Activated T-helper 1 cell treated with anti-CD3 and anti-CD28 coated beads, Interleukin-12 subunit alpha, Interleukin-12 subunit beta, Interleukin-2, Interleukin-4 antibody, amounts not matched to agents 30 ng/mL and 10 ng/mL and 1 ng/mL, durations not matched to agents 14 hours and 24 hours and 36 hours (primary cell): ENCODE measurements around the gene EDNRA. TPM values are rescaled to one million over a fixed set of nuclear protein-coding genes. Genes with fewer than 3 reads are reported as not detected.

Experiments used
- DNase-seq: peaks from one replicate; pipeline ENCODE4 v3.0.0; 2021; ENCODE audit warnings: low spot score
- H3K27ac Mint-ChIP-seq: one replicate; pipeline ENCODE4 v1.8.0; 2021; ENCODE audit warnings: mild to moderate bottlenecking, mixed read lengths
- H3K27me3 Mint-ChIP-seq: one replicate; pipeline ENCODE4 v1.8.0; 2022; ENCODE audit warnings: mild to moderate bottlenecking, moderate library complexity, mixed read lengths; ENCODE audit not compliant: insufficient read depth
- H3K36me3 Mint-ChIP-seq: one replicate; pipeline ENCODE4 v1.8.0; 2021; ENCODE audit warnings: low read depth, mixed read lengths
- H3K4me1 Mint-ChIP-seq: one replicate; pipeline ENCODE4 v1.8.0; 2021; ENCODE audit warnings: low read depth, mixed read lengths
- H3K4me3 Mint-ChIP-seq: one replicate; pipeline ENCODE4 v1.8.0; 2021; ENCODE audit warnings: mild to moderate bottlenecking, moderate library complexity, mixed read lengths
- H3K9me3 Mint-ChIP-seq: one replicate; pipeline ENCODE4 v1.8.0; 2021; ENCODE audit warnings: mixed read lengths
- intact Hi-C: fragments of 100-400 bp; cut with micrococcal nuclease; formaldehyde crosslinking; loops from one replicate; pipeline ENCODE4 v1.15.1; 2024
- total RNA-seq: library from RNA; stranded (reverse); gene quantifications from 2 replicates; pipeline ENCODE4 v1.2.3, GENCODE V29; 2022

Gene EDNRA
- total RNA-seq, 1 donor from 2014 or later: not detected

GRCh38 chr4:147530723-147531122 is 49.8 kb downstream of the EDNRA start:
- H3K4me1 Mint-ChIP-seq: no peaks in the 10 kb centered on the region
- no peak overlapping the region for H3K4me3 Mint-ChIP-seq
- DNase-seq: no peak
- intact Hi-C loops: no loop called here
- H3K9me3 Mint-ChIP-seq: no peaks in the 10 kb centered on the region
- H3K27me3 Mint-ChIP-seq: peaks cover 7% of the 10 kb centered on the region
- no peak overlapping the region for H3K27ac Mint-ChIP-seq
- H3K36me3 Mint-ChIP-seq: no peaks in the 10 kb centered on the region

GRCh38 chr4:147532896-147533295 is 52.0 kb downstream of the EDNRA start:
- H3K4me3 Mint-ChIP-seq: no peak overlapping the region
- no peak overlapping the region for H3K27ac Mint-ChIP-seq
- intact Hi-C loops: no loop called here
- no peaks in the 10 kb centered on the region for H3K36me3 Mint-ChIP-seq
- no peak for DNase-seq
- H3K27me3 Mint-ChIP-seq: peaks cover 4% of the 10 kb centered on the region
- H3K4me1 Mint-ChIP-seq: no peaks in the 10 kb centered on the region
- no peaks in the 10 kb centered on the region for H3K9me3 Mint-ChIP-seq

- Mint-ChIP-seq H3K4me1 (no peaks in the 10 kb centered on the region), H3K27me3 (peaks cover 4% of the 10 kb centered on the region), H3K36me3 (no peaks in the 10 kb centered on the region), H3K27ac (no peak overlapping the region), H3K4me3 (no peak overlapping the region), H3K9me3 (no peaks in the 10 kb centered on the region)
- no peak for DNase-seq
- intact Hi-C loops: no loop called here
These were observed 52.4 kb downstream of the EDNRA start for GRCh38 chr4:147533331-147533730.

GRCh38 chr4:147535124-147535523 is 54.2 kb downstream of the EDNRA start:
- intact Hi-C loops: no loop called here
- peaks cover 4% of the 10 kb centered on the region for H3K27me3 Mint-ChIP-seq
- no peaks in the 10 kb centered on the region for H3K4me1 Mint-ChIP-seq
- no peaks in the 10 kb centered on the region for H3K9me3 Mint-ChIP-seq
- no peak overlapping the region for H3K27ac Mint-ChIP-seq
- DNase-seq: no peak
- no peak overlapping the region for H3K4me3 Mint-ChIP-seq
- H3K36me3 Mint-ChIP-seq: no peaks in the 10 kb centered on the region

- Mint-ChIP-seq H3K4me1 (no peaks in the 10 kb centered on the region), H3K27ac (no peak overlapping the region), H3K36me3 (no peaks in the 10 kb centered on the region), H3K9me3 (no peaks in the 10 kb centered on the region), H3K4me3 (no peak overlapping the region), H3K27me3 (peaks cover 4% of the 10 kb centered on the region)
- DNase-seq: no peak
- intact Hi-C loops: no loop called here
These were observed 57.8 kb downstream of the EDNRA start for GRCh38 chr4:147538711-147539110.

GRCh38 chr4:147539959-147540358 is 59.1 kb downstream of the EDNRA start:
- no peaks in the 10 kb centered on the region for H3K4me1 Mint-ChIP-seq
- no peaks in the 10 kb centered on the region for H3K36me3 Mint-ChIP-seq
- no peak overlapping the region for H3K27ac Mint-ChIP-seq
- peaks cover 2% of the 10 kb centered on the region for H3K27me3 Mint-ChIP-seq
- H3K9me3 Mint-ChIP-seq: no peaks in the 10 kb centered on the region
- intact Hi-C loops: no loop called here
- H3K4me3 Mint-ChIP-seq: no peak overlapping the region
- DNase-seq: no peak

- no peak for DNase-seq
- Mint-ChIP-seq H3K4me3 (no peak overlapping the region), H3K27ac (no peak overlapping the region), H3K4me1 (no peaks in the 10 kb centered on the region), H3K27me3 (no peaks in the 10 kb centered on the region), H3K36me3 (no peaks in the 10 kb centered on the region), H3K9me3 (no peaks in the 10 kb centered on the region)
- intact Hi-C loops: no loop called here
These were observed 61.5 kb downstream of the EDNRA start for GRCh38 chr4:147542229-147542990.

- no peaks in the 10 kb centered on the region for H3K27me3 Mint-ChIP-seq
- no peak for DNase-seq
- intact Hi-C loops: no loop called here
- H3K9me3 Mint-ChIP-seq: no peaks in the 10 kb centered on the region
- H3K36me3 Mint-ChIP-seq: no peaks in the 10 kb centered on the region
- H3K4me3 Mint-ChIP-seq: no peak overlapping the region
- H3K4me1 Mint-ChIP-seq: no peaks in the 10 kb centered on the region
- no peak overlapping the region for H3K27ac Mint-ChIP-seq
These were observed 62.1 kb downstream of the EDNRA start for GRCh38 chr4:147543034-147543433.

GRCh38 chr4:147546349-147546748 is 65.5 kb downstream of the EDNRA start:
- no peak for DNase-seq
- no peaks in the 10 kb centered on the region for H3K36me3 Mint-ChIP-seq
- peaks cover 7% of the 10 kb centered on the region for H3K4me1 Mint-ChIP-seq
- no peak overlapping the region for H3K27ac Mint-ChIP-seq
- no peaks in the 10 kb centered on the region for H3K27me3 Mint-ChIP-seq
- intact Hi-C loops: no loop called here
- H3K4me3 Mint-ChIP-seq: no peak overlapping the region
- H3K9me3 Mint-ChIP-seq: no peaks in the 10 kb centered on the region

- no peak overlapping the region for H3K4me3 Mint-ChIP-seq
These were observed 66.6 kb downstream of the EDNRA start for GRCh38 chr4:147547314-147548056.

GRCh38 chr4:147548256-147548655 is 67.4 kb downstream of the EDNRA start:
- Mint-ChIP-seq H3K4me1 (peaks cover 7% of the 10 kb centered on the region), H3K36me3 (no peaks in the 10 kb centered on the region)
- DNase-seq: no peak

More at GRCh38 chr4:147547314-147548056, 66.6 kb downstream of the EDNRA start:
- DNase-seq: no peak
- Mint-ChIP-seq H3K27me3 (no peaks in the 10 kb centered on the region), H3K27ac (no peak overlapping the region), H3K9me3 (no peaks in the 10 kb centered on the region), H3K4me1 (peaks cover 7% of the 10 kb centered on the region), H3K36me3 (no peaks in the 10 kb centered on the region)
- intact Hi-C loops: no loop called here

GRCh38 chr4:147550626-147551246 is 69.8 kb downstream of the EDNRA start:
- no peak for DNase-seq
- Mint-ChIP-seq H3K27ac (no peak overlapping the region), H3K4me3 (no peak overlapping the region), H3K27me3 (no peaks in the 10 kb centered on the region), H3K4me1 (peaks cover 7% of the 10 kb centered on the region), H3K36me3 (no peaks in the 10 kb centered on the region), H3K9me3 (no peaks in the 10 kb centered on the region)
- intact Hi-C loops: no loop called here

More at GRCh38 chr4:147548256-147548655, 67.4 kb downstream of the EDNRA start:
- intact Hi-C loops: no loop called here
- Mint-ChIP-seq H3K4me3 (no peak overlapping the region), H3K27ac (no peak overlapping the region), H3K27me3 (no peaks in the 10 kb centered on the region), H3K9me3 (no peaks in the 10 kb centered on the region)

GRCh38 chr4:147560625-147561024 is 79.7 kb downstream of the EDNRA start:
- H3K27ac Mint-ChIP-seq: no peak overlapping the region
- no peaks in the 10 kb centered on the region for H3K9me3 Mint-ChIP-seq
- no peaks in the 10 kb centered on the region for H3K4me1 Mint-ChIP-seq
- no peaks in the 10 kb centered on the region for H3K27me3 Mint-ChIP-seq
- no peak for DNase-seq
- H3K4me3 Mint-ChIP-seq: no peak overlapping the region
- intact Hi-C loops: no loop called here
- no peaks in the 10 kb centered on the region for H3K36me3 Mint-ChIP-seq
